NCI-H226 (cell line): ENCODE data around the gene MAFF.

Source experiments
- DNase-seq: peaks from one replicate; pipeline ENCODE4 v3.0.0-alpha.2; 2015

Gene MAFF

GRCh38 chr22:38250643-38251340 lies 49.0 kb downstream of the MAFF start:
- no peak for DNase-seq

GRCh38 chr22:38251341-38251692 lies 49.5 kb downstream of the MAFF start:
- no peak for DNase-seq

- DNase-seq: no peak
These were observed 53.9 kb downstream of the MAFF start for GRCh38 chr22:38255697-38256096.

- no peak for DNase-seq
These were observed 55.4 kb downstream of the MAFF start for GRCh38 chr22:38257181-38257580.

- DNase-seq: no peak
These were observed 56.0 kb downstream of the MAFF start for GRCh38 chr22:38257650-38258250.

- DNase-seq: no peak
These were observed 57.1 kb downstream of the MAFF start for GRCh38 chr22:38258895-38259294.

GRCh38 chr22:38259370-38259769 lies 57.6 kb downstream of the MAFF start:
- no peak for DNase-seq

- DNase-seq: no peak
These were observed 59.2 kb downstream of the MAFF start for GRCh38 chr22:38260761-38261681.

- DNase-seq: no peak
These were observed 60.4 kb downstream of the MAFF start for GRCh38 chr22:38262051-38262795.

GRCh38 chr22:38264322-38264843 lies 62.6 kb downstream of the MAFF start:
- DNase-seq: no peak
